Left cardiac atrium (tissue), 2 donors: ENCODE results near the gene SLC28A1. TPM values are rescaled to one million over a fixed set of nuclear protein-coding genes. Genes with fewer than 3 reads are reported as not detected.

Source experiments
- total RNA-seq, 2 donors: library from RNA; stranded (reverse); fragmentation: NEBNext Ultra II Directional; extraction: Animal tissue kit (Norgen Biotek cat#: 25700); gene quantifications; one replicate each; pipeline ENCODE4 v1.2.1, GENCODE V29; 2021
- donor health status: DM: no; HTN: yes; CAD: no; lungs with severe emphysema.
- donor health status: DM: yes; HTN: yes; CAD: no.

The SLC28A1 gene
- total RNA-seq, 2 donors from 2014 or later, result 0.13 to 0.18 TPM

Other genes starting within 250 kb of the SLC28A1 start
- 10 to 100 TPM; 13.0 to 14.7 TPM for gene WDR73, start 230.4 kb upstream of the SLC28A1 start, total RNA-seq
- 10 to 100 TPM; 14.7 to 31.6 TPM for gene NMB, start 226.5 kb upstream of the SLC28A1 start, total RNA-seq
- gene SEC11A, start 168.5 kb upstream of the SLC28A1 start, total RNA-seq, result 100 to 1,000 TPM in 1 of 2 donors, 10 to 100 TPM in 1; 98.1 to 104 TPM
- gene ZNF592, start 136.1 kb upstream of the SLC28A1 start, total RNA-seq, result 10 to 100 TPM; 17.0 to 19.3 TPM
- gene ALPK3, start 67.3 kb upstream of the SLC28A1 start, total RNA-seq, result 10 to 100 TPM; 59.9 to 75.7 TPM
- 10 to 100 TPM; 21.1 to 26.3 TPM for gene PDE8A, start 97.2 kb downstream of the SLC28A1 start, total RNA-seq